NCI-H1092 treated with DMSO at 0.1 percent for 48 hours (cell line): ENCODE results near the gene PRCC.
"Not testable (repeated sequence)": the region's sequence is repeated elsewhere in the genome, so short reads cannot be mapped to it uniquely, and the experiment has no call there.

Source experiments
- DNase-seq: peaks from one replicate; lab custom pipeline; 2025; lab: John Stamatoyannopoulos, UW

Gene PRCC

GRCh38 chr1:156760796-156761104, 6.6 kb upstream of the PRCC start:
- no peak for DNase-seq

- DNase-seq, result not testable (repeated sequence)
Observed at GRCh38 chr1:156765136-156765535, 2.2 kb upstream of the PRCC start.

- no peak for DNase-seq
Observed at GRCh38 chr1:156765666-156766065, 1.7 kb upstream of the PRCC start.

- peak; percentile 58 for DNase-seq
Observed at GRCh38 chr1:156766298-156767100, 836 bp upstream of the PRCC start.

GRCh38 chr1:156767879-156768604, 707 bp downstream of the PRCC start:
- no peak for DNase-seq

GRCh38 chr1:156768610-156769295, 1.4 kb downstream of the PRCC start:
- no peak for DNase-seq

GRCh38 chr1:156772222-156772621, 4.9 kb downstream of the PRCC start:
- DNase-seq, result no peak

- no peak for DNase-seq
Observed at GRCh38 chr1:156772728-156773497, 5.6 kb downstream of the PRCC start.

- no peak for DNase-seq
Observed at GRCh38 chr1:156773607-156774006, 6.3 kb downstream of the PRCC start.

GRCh38 chr1:156775799-156776198, 8.5 kb downstream of the PRCC start:
- DNase-seq, result no peak

GRCh38 chr1:156776942-156777341, 9.6 kb downstream of the PRCC start:
- no peak for DNase-seq

GRCh38 chr1:156777573-156777972, 10.2 kb downstream of the PRCC start:
- no peak for DNase-seq

GRCh38 chr1:156781585-156782186, 14.4 kb downstream of the PRCC start:
- DNase-seq, result no peak

GRCh38 chr1:156785458-156785857, 18.1 kb downstream of the PRCC start:
- no peak for DNase-seq

GRCh38 chr1:156786640-156787039, 19.3 kb downstream of the PRCC start:
- DNase-seq, result no peak

- DNase-seq, result no peak
Observed at GRCh38 chr1:156788136-156788535, 20.8 kb downstream of the PRCC start.

GRCh38 chr1:156789621-156790318, 22.4 kb downstream of the PRCC start:
- no peak for DNase-seq

- DNase-seq, result no peak
Observed at GRCh38 chr1:156794506-156795373, 27.4 kb downstream of the PRCC start.

- no peak for DNase-seq
Observed at GRCh38 chr1:156795374-156795733, 28.0 kb downstream of the PRCC start.

GRCh38 chr1:156795787-156796186, 28.5 kb downstream of the PRCC start:
- no peak for DNase-seq
